Activated T-helper 1 cell treated with Interleukin-2 at 50 U/mL for 16 hours (primary cell): Measurements from ENCODE around the gene SEC14L2.
A peak's percentile ranks its signal among the peaks of the same experiment; 100 is the strongest.
"Not testable (repeated sequence)": the region's sequence is repeated elsewhere in the genome, so short reads cannot be mapped to it uniquely, and the experiment has no call there.

Experiments used
- DNase-seq: peaks from one replicate; pipeline ENCODE4 v3.0.0-alpha.2; 2020; ENCODE audit warnings: low read depth

The SEC14L2 gene

GRCh38 chr22:30426388-30427353 lies 29.9 kb downstream of the SEC14L2 start:
- DNase-seq: peak; percentile 72

DNA sequence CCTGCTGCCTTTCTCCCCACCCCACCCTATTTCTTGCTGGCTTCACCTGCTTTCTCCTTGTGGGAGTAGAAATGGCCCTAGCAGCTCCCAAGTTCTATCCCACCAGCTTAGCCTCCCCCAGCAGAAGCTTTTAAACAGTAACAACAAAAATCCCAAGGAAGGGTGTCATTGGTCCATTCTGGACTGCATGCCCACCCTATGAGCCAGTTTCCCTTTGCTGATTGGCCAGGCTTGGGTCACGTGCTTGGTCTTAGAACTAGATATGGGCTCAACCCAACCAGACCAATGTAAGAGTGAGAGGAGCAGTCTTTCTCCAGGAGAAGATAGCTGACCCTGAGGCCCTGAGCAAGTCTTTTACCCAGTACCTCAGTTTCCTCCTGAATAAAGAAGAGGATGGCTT lies 31.1 kb downstream of the SEC14L2 start:
- DNase-seq: no peak

DNA sequence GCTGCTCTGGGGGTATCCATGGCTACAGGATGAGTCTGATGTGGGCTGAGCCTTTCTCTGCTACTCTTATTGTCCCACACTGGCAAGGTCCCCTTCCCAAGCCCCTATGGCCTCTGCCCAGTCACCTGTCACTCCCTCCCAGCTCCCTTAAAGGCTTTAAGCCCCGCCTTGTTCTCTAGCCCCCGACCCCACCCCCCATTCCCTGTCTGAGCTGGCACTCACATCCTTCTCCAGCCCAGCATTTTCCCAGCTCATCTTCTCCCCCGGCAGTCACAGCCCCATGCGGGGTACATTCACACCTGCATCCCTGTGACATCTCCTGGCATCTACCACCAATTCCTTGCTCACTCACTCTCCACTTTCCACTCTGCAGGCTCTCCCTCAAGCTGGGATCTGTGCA lies 33.1 kb downstream of the SEC14L2 start:
- no peak for DNase-seq

DNA sequence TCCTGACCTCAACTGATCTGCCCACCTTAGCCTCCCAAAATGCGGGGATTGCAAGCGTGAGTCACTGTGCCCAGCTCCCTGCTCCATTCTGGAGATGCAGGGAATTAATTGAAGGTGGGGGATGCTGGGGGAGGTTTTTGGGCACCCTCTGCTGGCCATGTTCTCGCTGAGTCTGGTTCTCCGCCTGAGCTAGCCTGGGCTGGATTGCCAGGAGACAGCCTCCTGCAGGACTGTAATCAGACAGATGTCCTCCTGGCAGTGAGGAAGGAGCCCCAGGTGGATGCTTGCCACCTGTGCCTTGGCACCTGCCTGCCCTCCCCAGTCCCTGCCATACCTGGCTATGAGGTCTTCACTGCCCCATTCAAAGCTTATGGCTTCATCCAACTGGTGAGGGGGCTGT lies 34.1 kb downstream of the SEC14L2 start:
- no peak for DNase-seq

- DNase-seq: no peak
Measured at GRCh38 chr22:30432096-30432495, 35.3 kb downstream of the SEC14L2 start.

- DNase-seq: no peak
Measured at GRCh38 chr22:30432520-30432919, 35.7 kb downstream of the SEC14L2 start.

GRCh38 chr22:30433227-30433626 lies 36.4 kb downstream of the SEC14L2 start:
- no peak for DNase-seq

- no peak for DNase-seq
Measured at GRCh38 chr22:30433773-30434172, 37.0 kb downstream of the SEC14L2 start.

DNA sequence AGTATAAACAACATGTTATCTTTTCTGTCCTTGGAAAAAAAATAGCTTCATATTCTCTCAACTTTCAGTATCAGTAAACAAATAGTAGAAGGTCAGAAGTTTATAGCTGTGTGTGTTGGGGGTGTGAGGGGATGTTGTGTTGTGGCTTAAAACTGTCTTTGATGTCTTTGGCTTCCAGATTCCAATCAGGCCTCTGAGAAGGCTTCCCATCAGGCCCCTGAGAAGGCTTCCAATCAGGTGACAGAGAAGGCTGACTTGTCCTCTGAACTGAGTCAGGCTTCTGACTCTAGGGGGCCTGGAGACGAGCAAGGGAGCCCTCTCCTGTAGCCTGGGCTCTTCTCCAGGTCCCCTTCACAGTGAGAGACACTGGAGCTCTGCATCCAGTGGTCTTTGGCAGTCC lies 38.0 kb downstream of the SEC14L2 start:
- DNase-seq: no peak

GRCh38 chr22:30435674-30436126 lies 38.9 kb downstream of the SEC14L2 start:
- peak; percentile 78 for DNase-seq

- DNase-seq: no peak
Measured at GRCh38 chr22:30436196-30436595, 39.4 kb downstream of the SEC14L2 start.

DNA sequence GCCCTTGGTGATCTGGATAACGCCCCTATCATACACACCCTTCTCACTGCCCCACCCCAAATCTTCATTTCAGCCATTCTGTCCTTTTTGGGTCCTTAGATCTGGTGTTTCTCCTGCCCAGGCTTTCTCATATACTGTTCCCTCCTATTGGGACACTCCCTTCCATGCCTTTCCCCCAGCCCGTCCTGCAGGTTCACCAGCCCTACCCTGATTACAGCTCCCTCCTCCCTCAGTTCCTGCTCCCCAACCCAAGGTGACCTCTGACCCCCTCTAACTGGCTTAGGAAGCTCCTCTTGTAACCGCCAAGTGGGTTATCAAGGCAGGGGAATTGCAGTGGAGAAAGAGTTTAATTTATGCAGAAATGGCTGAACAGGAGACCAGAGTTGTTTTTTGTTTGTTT lies 41.7 kb downstream of the SEC14L2 start:
- no peak for DNase-seq

DNA sequence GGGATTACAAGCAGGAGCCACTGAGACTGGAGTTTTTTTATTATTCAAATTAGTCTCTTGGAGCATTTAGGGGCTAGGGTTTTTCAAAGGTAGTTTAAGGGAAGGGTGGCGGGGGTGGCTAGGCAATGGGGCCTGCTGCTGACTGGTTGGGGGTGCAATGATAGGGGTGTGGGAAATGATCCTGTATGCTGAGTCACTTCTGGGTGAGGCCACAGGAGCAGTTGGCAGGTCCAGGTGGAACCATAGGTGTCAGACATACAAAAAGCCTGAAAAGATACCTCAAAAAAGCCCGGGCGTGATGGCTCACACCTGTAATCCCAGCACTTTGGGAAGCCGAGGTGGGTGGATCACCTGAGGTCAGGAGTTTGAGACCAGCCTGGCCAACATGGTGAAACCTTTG lies 42.4 kb downstream of the SEC14L2 start:
- no peak for DNase-seq

GRCh38 chr22:30439836-30440235 lies 43.0 kb downstream of the SEC14L2 start:
- DNase-seq: no peak

GRCh38 chr22:30441088-30441487 lies 44.3 kb downstream of the SEC14L2 start:
- no peak for DNase-seq

DNA sequence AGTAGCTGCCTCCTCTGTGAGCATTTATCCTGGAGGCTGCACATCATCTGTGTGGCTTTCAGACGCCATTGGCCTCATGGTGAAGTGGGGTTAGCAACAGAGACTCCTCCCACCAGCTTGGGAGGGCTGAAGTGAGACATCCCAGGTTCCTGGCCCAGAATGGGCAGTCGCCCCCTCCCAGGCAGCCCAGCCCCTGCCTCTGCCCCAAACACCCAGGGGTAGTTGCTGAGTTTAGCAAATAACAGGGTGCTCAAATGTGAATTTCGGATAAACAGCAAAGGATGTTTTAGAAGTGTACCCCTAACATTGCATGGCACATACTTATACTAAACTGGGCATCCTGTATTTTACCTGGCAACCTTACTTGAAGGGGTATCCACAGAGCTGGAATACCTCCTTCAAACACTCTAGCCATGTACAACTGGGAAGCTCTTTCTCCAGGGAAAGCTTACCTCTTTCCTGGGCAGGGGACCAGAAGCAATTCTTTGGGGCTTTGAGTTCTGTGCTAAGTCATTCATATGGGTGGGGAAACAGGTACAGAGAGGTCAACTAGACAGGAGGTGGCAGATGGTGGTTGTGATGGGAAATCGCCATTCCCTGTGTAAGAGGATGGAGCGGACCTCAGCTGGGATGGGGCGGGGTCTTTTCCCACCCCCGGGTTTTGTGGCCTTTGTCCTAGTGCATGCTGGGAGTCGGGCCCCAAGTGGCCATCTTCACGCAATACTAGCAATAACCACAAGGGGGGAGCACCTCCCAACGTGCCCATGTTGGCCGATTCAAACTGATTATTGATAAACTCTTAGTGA lies 48.0 kb downstream of the SEC14L2 start:
- no peak for DNase-seq

DNA sequence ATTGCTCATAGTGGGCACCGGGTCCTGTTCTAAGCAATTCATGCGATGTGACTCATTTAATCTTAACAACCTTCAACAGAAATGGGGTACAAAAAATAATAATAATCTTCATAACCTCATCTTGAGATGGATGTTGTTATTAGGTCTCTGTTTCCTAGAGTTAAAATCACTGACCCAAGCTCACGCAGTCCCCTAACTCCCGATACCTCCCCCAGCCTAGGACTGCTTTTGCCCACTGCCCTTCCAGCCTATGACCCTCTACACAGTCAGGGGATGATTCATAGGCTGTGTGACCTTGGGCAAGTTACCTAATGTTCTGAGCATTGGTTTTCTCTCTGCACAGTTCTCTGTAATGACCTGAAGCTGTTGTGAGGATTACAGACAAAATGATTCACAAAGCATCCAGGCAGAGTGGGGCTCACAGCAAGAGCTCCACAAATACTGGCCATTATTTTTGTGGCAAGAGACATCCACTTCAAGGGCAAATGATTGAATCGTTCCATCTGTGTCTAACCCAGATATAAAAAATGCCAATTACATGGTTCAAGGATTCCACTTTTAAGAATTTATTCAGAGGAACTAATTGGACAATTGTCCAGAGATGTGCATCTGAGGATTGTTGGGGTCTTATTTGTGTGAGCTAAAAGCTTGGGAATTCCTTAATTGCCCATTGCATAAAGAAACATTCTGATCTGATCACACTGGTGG lies 48.8 kb downstream of the SEC14L2 start:
- no peak for DNase-seq

DNA sequence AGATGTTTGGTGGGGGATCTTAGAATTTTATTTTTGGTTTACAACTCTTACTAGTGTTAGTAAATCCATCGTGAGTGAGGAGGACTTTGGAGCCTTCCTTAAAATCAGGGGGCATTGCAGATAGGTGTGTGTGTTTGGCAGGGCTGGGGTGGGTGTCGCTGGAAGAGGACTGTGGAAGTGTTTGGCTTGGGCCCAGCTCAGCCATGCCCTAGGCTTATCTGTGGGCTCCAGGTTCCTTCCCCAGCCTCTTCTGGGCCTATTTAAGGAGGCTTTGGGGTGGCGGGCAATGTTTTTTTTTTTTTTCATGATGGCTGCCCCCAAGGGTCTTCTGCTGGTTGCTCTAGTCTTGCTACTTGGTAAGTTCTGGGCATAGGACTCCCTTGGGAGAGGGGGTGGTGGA lies 50.8 kb downstream of the SEC14L2 start:
- DNase-seq: no peak

DNA sequence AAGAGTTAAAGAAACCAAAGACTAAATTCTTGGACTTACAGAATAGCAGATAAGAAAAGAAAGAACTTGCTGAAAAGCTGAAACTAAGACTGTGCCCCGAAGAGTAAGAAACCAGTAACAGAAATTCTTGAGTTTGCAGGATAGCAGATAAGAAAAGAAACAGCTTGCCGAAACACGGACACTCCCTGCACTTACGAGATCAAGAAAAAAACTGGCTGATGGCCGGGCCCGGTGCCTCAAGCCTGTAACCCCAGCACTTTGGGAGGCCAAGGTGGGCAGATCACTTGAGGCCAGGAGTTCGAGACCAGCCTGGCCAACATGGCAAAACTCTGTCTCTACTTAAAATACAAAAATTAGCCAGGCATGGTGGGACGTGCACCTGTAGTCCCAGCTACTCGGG lies 54.7 kb downstream of the SEC14L2 start:
- not testable (repeated sequence) for DNase-seq

- DNase-seq: no peak
Measured at GRCh38 chr22:30452861-30453260, 56.0 kb downstream of the SEC14L2 start.

DNA sequence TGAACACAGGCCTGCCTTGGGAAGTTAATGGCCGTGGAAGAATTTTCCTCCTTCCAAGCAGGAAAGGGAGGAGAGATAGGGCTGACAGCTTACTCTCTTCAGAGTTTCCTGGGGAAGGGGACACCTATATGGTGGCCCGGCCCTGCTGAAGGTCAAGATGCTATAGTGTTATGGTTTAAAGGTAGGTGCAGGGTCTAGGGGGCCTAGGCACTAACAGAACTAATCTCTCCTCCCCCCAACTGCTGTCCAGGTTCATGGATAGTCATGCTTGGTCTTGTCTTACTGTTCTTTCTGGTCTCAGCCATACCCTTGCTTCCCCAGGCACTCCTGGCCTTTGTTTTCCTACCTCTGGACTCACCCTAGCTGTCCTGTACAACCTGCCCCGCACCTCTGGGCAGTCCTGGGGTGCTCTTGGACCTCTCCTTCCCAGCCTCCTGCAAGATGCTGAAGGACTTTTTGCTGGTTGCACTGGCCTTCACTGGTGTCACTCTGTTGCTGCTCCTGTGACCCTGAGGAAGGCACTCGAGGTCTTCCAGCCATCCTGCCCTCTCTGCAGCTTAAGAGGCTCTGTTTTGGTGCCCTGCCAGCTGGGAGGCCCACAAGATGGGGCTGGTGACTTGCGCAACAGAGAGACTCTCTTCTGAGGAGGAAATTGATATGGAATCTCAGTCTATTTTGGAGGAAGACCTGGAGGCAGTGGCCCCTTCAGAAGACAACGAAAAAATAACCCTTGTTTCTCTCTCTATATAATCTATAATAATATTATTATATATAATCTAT lies 57.1 kb downstream of the SEC14L2 start:
- no peak for DNase-seq
